ENCODE measurements around the gene HPN.

Gene HPN

GRCh38 chr19:34999498-35000337, 41.8 kb upstream of the HPN start, which contains the start of gene GRAMD1A (continued):
- TF ChIP-seq ZNF362 (tag by site-specific recombination; IDR thresholded peaks at IDR 0.05), result no peak
- no peak for TF ChIP-seq ZNF626 (tag by site-specific recombination; IDR thresholded peaks at IDR 0.05)
- no peak for TF ChIP-seq ZNF670 (tag by site-specific recombination; IDR thresholded peaks at IDR 0.05; ENCODE audit: low read depth)
- peak; percentile 5; the same call in 1 of the 2 replicates for TF ChIP-seq ZNF677 (tag by site-specific recombination; IDR thresholded peaks at IDR 0.05)
- TF ChIP-seq GLI4 (tag by site-specific recombination; IDR thresholded peaks at IDR 0.05), result no peak
- TF ChIP-seq ZNF776 (tag by site-specific recombination; IDR thresholded peaks at IDR 0.05; ENCODE audit: borderline replicate concordance), result no peak
- TF ChIP-seq, protein P1, sequence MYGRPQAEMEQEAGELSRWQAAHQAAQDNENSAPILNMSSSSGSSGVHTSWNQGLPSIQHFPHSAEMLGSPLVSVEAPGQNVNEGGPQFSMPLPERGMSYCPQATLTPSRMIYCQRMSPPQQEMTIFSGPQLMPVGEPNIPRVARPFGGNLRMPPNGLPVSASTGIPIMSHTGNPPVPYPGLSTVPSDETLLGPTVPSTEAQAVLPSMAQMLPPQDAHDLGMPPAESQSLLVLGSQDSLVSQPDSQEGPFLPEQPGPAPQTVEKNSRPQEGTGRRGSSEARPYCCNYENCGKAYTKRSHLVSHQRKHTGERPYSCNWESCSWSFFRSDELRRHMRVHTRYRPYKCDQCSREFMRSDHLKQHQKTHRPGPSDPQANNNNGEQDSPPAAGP (tag by site-specific recombination; IDR thresholded peaks at IDR 0.05), result peak; percentile 87
- no peak for TF ChIP-seq ZNF23 (tag by site-specific recombination; IDR thresholded peaks at IDR 0.05; ENCODE audit: borderline replicate concordance)
- no peak for TF ChIP-seq ZNF707 (tag by site-specific recombination; IDR thresholded peaks at IDR 0.05)
- TF ChIP-seq ZNF140 (tag by site-specific recombination; IDR thresholded peaks at IDR 0.05), result no peak
- TF ChIP-seq, protein P2, sequence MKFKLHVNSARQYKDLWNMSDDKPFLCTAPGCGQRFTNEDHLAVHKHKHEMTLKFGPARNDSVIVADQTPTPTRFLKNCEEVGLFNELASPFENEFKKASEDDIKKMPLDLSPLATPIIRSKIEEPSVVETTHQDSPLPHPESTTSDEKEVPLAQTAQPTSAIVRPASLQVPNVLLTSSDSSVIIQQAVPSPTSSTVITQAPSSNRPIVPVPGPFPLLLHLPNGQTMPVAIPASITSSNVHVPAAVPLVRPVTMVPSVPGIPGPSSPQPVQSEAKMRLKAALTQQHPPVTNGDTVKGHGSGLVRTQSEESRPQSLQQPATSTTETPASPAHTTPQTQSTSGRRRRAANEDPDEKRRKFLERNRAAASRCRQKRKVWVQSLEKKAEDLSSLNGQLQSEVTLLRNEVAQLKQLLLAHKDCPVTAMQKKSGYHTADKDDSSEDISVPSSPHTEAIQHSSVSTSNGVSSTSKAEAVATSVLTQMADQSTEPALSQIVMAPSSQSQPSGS (tag by site-specific recombination; IDR thresholded peaks at IDR 0.05; ENCODE audit: low read depth), result no peak
- peak; percentile 90 for TF ChIP-seq ZBTB20 (tag by site-specific recombination; IDR thresholded peaks at IDR 0.05)
- TF ChIP-seq ZNF16 (tag by site-specific recombination; IDR thresholded peaks at IDR 0.05; ENCODE audit: low read depth), result no peak
- peak; percentile 91 for TF ChIP-seq PRDM10 (tag by site-specific recombination; IDR thresholded peaks at IDR 0.05)
- TF ChIP-seq ZXDB (tag by site-specific recombination; IDR thresholded peaks at IDR 0.05), result peak; percentile 97
- TF ChIP-seq, protein P3, sequence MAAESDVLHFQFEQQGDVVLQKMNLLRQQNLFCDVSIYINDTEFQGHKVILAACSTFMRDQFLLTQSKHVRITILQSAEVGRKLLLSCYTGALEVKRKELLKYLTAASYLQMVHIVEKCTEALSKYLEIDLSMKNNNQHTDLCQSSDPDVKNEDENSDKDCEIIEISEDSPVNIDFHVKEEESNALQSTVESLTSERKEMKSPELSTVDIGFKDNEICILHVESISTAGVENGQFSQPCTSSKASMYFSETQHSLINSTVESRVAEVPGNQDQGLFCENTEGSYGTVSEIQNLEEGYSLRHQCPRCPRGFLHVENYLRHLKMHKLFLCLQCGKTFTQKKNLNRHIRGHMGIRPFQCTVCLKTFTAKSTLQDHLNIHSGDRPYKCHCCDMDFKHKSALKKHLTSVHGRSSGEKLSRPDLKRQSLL (tag by site-specific recombination; IDR thresholded peaks at IDR 0.05), result 0 out of 2 replicates have a peak, but pooled peaks have one; percentile 45
- TF ChIP-seq GLI2 (tag by site-specific recombination; IDR thresholded peaks at IDR 0.05; ENCODE audit: borderline replicate concordance, low read depth), result no peak
- TF ChIP-seq ZSCAN23 (tag by site-specific recombination; IDR thresholded peaks at IDR 0.05), result 0 out of 2 replicates have a peak, but pooled peaks have one; percentile 22
- peak; percentile 97 for TF ChIP-seq KLF8 (tag by site-specific recombination; IDR thresholded peaks at IDR 0.05)
- peak; percentile 75 for TF ChIP-seq ZIC2 (tag by site-specific recombination; IDR thresholded peaks at IDR 0.05)
- TF ChIP-seq WT1 (tag by site-specific recombination; IDR thresholded peaks at IDR 0.05), result peak; percentile 82
- no peak for TF ChIP-seq CTCF (tag by site-specific recombination; IDR thresholded peaks at IDR 0.05)
- TF ChIP-seq ZSCAN5A (tag by site-specific recombination; IDR thresholded peaks at IDR 0.05), result 0 out of 2 replicates have a peak, but pooled peaks have one; percentile 60
- TF ChIP-seq ZNF571 (tag by site-specific recombination; IDR thresholded peaks at IDR 0.05), result no peak
- no peak for TF ChIP-seq ZNF112 (tag by site-specific recombination; IDR thresholded peaks at IDR 0.05)
- TF ChIP-seq TRIM28 (IDR thresholded peaks at IDR 0.05; ENCODE audit: borderline replicate concordance, low read length), result no peak
- TF ChIP-seq ZNF354C (tag by site-specific recombination; IDR thresholded peaks at IDR 0.05; ENCODE audit: borderline replicate concordance, low read depth), result no peak
- peak; percentile 84 for TF ChIP-seq KLF9 (tag by site-specific recombination; IDR thresholded peaks at IDR 0.05; ENCODE audit: low read depth)
